Measurements from ENCODE around the gene FSTL5.

The FSTL5 gene

DNA sequence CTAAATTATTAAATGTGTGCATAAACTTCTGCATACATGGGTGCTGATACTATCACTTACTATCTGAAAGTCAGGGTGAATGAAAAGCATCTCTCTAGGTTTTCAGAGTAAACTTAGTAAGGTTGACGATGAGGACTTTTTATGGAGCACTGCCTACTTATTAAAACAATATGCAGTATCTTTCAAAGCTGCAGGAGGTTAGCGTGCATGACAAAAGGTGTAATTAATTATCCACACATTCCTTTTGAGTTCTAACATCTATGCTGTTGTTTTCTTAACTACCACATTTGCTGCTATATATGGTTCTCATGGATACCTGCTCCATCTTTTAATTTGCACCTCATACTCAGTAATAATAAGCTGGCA is 256.2 kb downstream of the FSTL5 start:
- no peak overlapping the region for H3K27ac ChIP-seq (ENCODE audit: low read depth, low read length)
- no peak for TF ChIP-seq EZH2phosphoT487 (IDR thresholded peaks at IDR 0.05; ENCODE audit: borderline replicate concordance, low read length)
- no peak for TF ChIP-seq CTCF (IDR thresholded peaks at IDR 0.05; ENCODE audit: low read depth, low read length, poor library complexity, severe bottlenecking)

DNA sequence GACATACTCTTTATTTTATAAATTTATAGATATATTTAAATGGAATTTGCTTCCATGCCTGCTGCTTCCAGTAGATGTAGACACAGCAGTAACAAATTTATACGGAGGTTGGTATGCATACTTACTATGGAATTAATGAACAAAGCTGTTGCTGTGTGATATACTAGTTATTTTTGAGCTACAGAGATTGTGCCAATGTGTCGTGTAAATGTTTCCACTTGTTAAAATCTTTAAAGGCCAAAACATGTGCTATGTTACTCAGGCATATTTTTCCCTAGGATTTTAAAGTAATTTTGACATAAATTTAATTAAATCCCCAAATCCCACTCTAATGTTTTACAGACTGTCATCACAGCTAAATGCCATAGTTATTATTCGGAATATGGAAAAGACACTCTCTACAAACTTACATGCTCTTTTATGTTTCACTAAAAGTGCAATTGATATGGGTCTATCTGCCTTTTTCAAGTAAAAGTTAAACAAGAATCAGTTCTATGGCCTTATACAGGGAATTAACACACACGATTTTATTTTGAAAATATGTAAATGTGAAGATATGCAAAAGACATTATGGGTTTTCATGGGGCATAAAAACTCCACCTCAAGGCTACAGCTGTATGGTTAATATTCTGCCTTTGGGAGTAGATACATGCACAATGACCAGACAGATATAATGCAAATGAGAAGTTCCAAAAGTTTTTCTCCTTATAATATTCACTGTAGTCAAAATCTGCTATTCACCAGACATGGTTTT is 256.8 kb downstream of the FSTL5 start:
- Histone ChIP-seq H3K36me3 (ENCODE audit: control insufficient read depth, low read length) (no peaks in the 10 kb centered on the region), H3K4me3 (ENCODE audit: low read length) (no peak overlapping the region), H3K79me2 (ENCODE audit: control insufficient read depth, low read length) (no peaks in the 10 kb centered on the region), H3K4me2 (ENCODE audit: low read length) (no peak overlapping the region), H3K9me2 (replicated peaks; ENCODE audit: control insufficient read depth, low read length) (no peaks in the 10 kb centered on the region), H3K27me3 (ENCODE audit: control insufficient read depth, low read length) (no peaks in the 10 kb centered on the region), H3F3A (ENCODE audit: control insufficient read depth, insufficient read depth) (no peaks in the 10 kb centered on the region), H3K9me3 (ENCODE audit: control insufficient read depth, insufficient read depth, low read length) (no peaks in the 10 kb centered on the region), H3K27ac (ENCODE audit: low read depth, low read length) (no peak overlapping the region), H4K20me1 (ENCODE audit: control insufficient read depth, insufficient read depth, low read depth, low read length) (no peaks in the 10 kb centered on the region), H3K4me1 (ENCODE audit: control insufficient read depth, low read length) (no peaks in the 10 kb centered on the region)
- no peak for TF ChIP-seq CTCF (IDR thresholded peaks at IDR 0.05; ENCODE audit: low read depth, low read length, poor library complexity, severe bottlenecking)
- TF ChIP-seq EZH2phosphoT487 (IDR thresholded peaks at IDR 0.05; ENCODE audit: borderline replicate concordance, low read length) = no peak

More for the DNA sequence above, 256.2 kb downstream of the FSTL5 start:
- Histone ChIP-seq H3K4me1 (ENCODE audit: control insufficient read depth, low read length) (no peaks in the 10 kb centered on the region), H4K20me1 (ENCODE audit: control insufficient read depth, insufficient read depth, low read depth, low read length) (no peaks in the 10 kb centered on the region), H3K36me3 (ENCODE audit: control insufficient read depth, low read length) (no peaks in the 10 kb centered on the region), H3K27me3 (ENCODE audit: control insufficient read depth, low read length) (no peaks in the 10 kb centered on the region), H3K9me3 (ENCODE audit: control insufficient read depth, insufficient read depth, low read length) (no peaks in the 10 kb centered on the region), H3K4me3 (ENCODE audit: low read length) (no peak overlapping the region), H3K79me2 (ENCODE audit: control insufficient read depth, low read length) (no peaks in the 10 kb centered on the region), H3K9me2 (replicated peaks; ENCODE audit: control insufficient read depth, low read length) (no peaks in the 10 kb centered on the region), H3K4me2 (ENCODE audit: low read length) (no peak overlapping the region), H3F3A (ENCODE audit: control insufficient read depth, insufficient read depth) (no peaks in the 10 kb centered on the region)

GRCh38 chr4:161900110-161900509 is 263.7 kb downstream of the FSTL5 start:
- no peaks in the 10 kb centered on the region for H3K27me3 ChIP-seq (ENCODE audit: control insufficient read depth, low read length)
- H3K4me3 ChIP-seq (ENCODE audit: low read length) = no peak overlapping the region
- no peak overlapping the region for H3K27ac ChIP-seq (ENCODE audit: low read depth, low read length)
- no peaks in the 10 kb centered on the region for H3F3A ChIP-seq (ENCODE audit: control insufficient read depth, insufficient read depth)
- no peaks in the 10 kb centered on the region for H4K20me1 ChIP-seq (ENCODE audit: control insufficient read depth, insufficient read depth, low read depth, low read length)
- no peaks in the 10 kb centered on the region; the same call in 1 of the 2 replicates for H3K9me3 ChIP-seq (ENCODE audit: control insufficient read depth, insufficient read depth, low read length)
- TF ChIP-seq CTCF (IDR thresholded peaks at IDR 0.05; ENCODE audit: low read depth, low read length, poor library complexity, severe bottlenecking) (no peak), EZH2phosphoT487 (IDR thresholded peaks at IDR 0.05; ENCODE audit: borderline replicate concordance, low read length) (no peak)
- H3K36me3 ChIP-seq (ENCODE audit: control insufficient read depth, low read length) = no peaks in the 10 kb centered on the region
- no peak overlapping the region for H3K4me2 ChIP-seq (ENCODE audit: low read length)
- no peaks in the 10 kb centered on the region for H3K9me2 ChIP-seq (replicated peaks; ENCODE audit: control insufficient read depth, low read length)
- H3K4me1 ChIP-seq (ENCODE audit: control insufficient read depth, low read length) = no peaks in the 10 kb centered on the region
- no peaks in the 10 kb centered on the region for H3K79me2 ChIP-seq (ENCODE audit: control insufficient read depth, low read length)

Measured in DOHH2 (cell line).